Nucleus accumbens (tissue), 56 donors: ENCODE results near the gene DNAJC12.
"Not testable (repeated sequence)": the region's sequence is repeated elsewhere in the genome, so short reads cannot be mapped to it uniquely, and the experiment has no call there.

ENCODE experiments used
- DNase-seq, 56 donors: peaks; one replicate each; lab custom pipeline; 2025; lab: John Stamatoyannopoulos, UW

The DNAJC12 gene

GRCh38 chr10:67794909-67795460 is 43.0 kb downstream of the DNAJC12 start:
- DNase-seq: no peak

GRCh38 chr10:67794256-67794655 is 43.7 kb downstream of the DNAJC12 start:
- DNase-seq: no peak

- DNase-seq: no peak
These were observed 44.7 kb downstream of the DNAJC12 start for GRCh38 chr10:67793313-67793712.

GRCh38 chr10:67792653-67793052 is 45.3 kb downstream of the DNAJC12 start:
- DNase-seq: no peak

- no peak for DNase-seq
These were observed 47.2 kb downstream of the DNAJC12 start for GRCh38 chr10:67790534-67791408.

GRCh38 chr10:67789769-67790168 is 48.2 kb downstream of the DNAJC12 start:
- no peak for DNase-seq

- DNase-seq: peak in 11 of 56 donors; percentile 1 to 38 (median 8)
These were observed 49.7 kb downstream of the DNAJC12 start for GRCh38 chr10:67788028-67788886.

GRCh38 chr10:67785098-67785497 is 52.9 kb downstream of the DNAJC12 start:
- no peak for DNase-seq

GRCh38 chr10:67784474-67784873 is 53.5 kb downstream of the DNAJC12 start:
- no peak for DNase-seq

GRCh38 chr10:67783606-67784294 is 54.2 kb downstream of the DNAJC12 start:
- peak in 1 of 56 donors; percentile 0 for DNase-seq

GRCh38 chr10:67782530-67782929 is 55.5 kb downstream of the DNAJC12 start:
- DNase-seq: no peak

- DNase-seq: no peak
These were observed 57.0 kb downstream of the DNAJC12 start for GRCh38 chr10:67780759-67781538.

GRCh38 chr10:67780204-67780621 is 57.8 kb downstream of the DNAJC12 start:
- not testable (repeated sequence) for DNase-seq

GRCh38 chr10:67779465-67780203 is 58.4 kb downstream of the DNAJC12 start:
- DNase-seq: peak in 51 of 56 donors; percentile 2 to 87 (median 45)

GRCh38 chr10:67776371-67776770 is 61.6 kb downstream of the DNAJC12 start:
- no peak for DNase-seq

GRCh38 chr10:67775279-67775678 is 62.7 kb downstream of the DNAJC12 start:
- no peak for DNase-seq

GRCh38 chr10:67772894-67773511 is 65.0 kb downstream of the DNAJC12 start:
- no peak for DNase-seq

- DNase-seq: no peak
These were observed 65.8 kb downstream of the DNAJC12 start for GRCh38 chr10:67772151-67772550.
